Suppressor macrophage (primary cell): ENCODE results near the gene CDK2.

Experiments
- DNase-seq, 4 experiments: peaks; one replicate each; pipeline ENCODE4 v3.0.0-alpha.2; 2020 to 2022

The CDK2 gene

GRCh38 chr12:56017181-56017580, 50.6 kb downstream of the CDK2 start:
- DNase-seq = no peak

- no peak for DNase-seq
These were observed 51.7 kb downstream of the CDK2 start for GRCh38 chr12:56018356-56018755.

- peak; percentile 69 to 85 (median 78) for DNase-seq
These were observed 54.0 kb downstream of the CDK2 start, which contains the start of gene IKZF4 for GRCh38 chr12:56020423-56021184. TSS of gene IKZF4 (plus strand) at chr12:56021043. CDS start at chr12:56021494, 451 bp downstream.

- DNase-seq = no peak
These were observed 55.4 kb downstream of the CDK2 start for GRCh38 chr12:56021889-56022497.
